Testis (tissue), 2 donors: ENCODE data around the gene COL23A1.

Experiments used
- CTCF ChIP-seq, 3 experiments: fragments of 450-650 bp in 2 of 3; fragments of 200-600 bp in 1 of 3; sonication (generic) in 1 of 3; IDR thresholded peaks; one replicate each; pipeline ENCODE4 v1.5.1; 2016 to 2019; ENCODE audit warnings: antibody characterized with exemption in 3 of 3, mild to moderate bottlenecking in 2 of 3, moderate library complexity in 1 of 3
- POLR2A ChIP-seq: fragments of 450-650 bp; IDR thresholded peaks from one replicate; pipeline ENCODE4 v1.6.1; 2017; ENCODE audit warnings: antibody characterized with exemption, mild to moderate bottlenecking, moderate library complexity

- TF ChIP-seq CTCF (IDR thresholded peaks at IDR 0.05), result no peak
- TF ChIP-seq POLR2A, result no peak
These were observed 315.2 kb downstream of the COL23A1 start for GRCh38 chr5:178274781-178275537.
